ENCODE data around the gene TIMM22.

Gene TIMM22

DNA sequence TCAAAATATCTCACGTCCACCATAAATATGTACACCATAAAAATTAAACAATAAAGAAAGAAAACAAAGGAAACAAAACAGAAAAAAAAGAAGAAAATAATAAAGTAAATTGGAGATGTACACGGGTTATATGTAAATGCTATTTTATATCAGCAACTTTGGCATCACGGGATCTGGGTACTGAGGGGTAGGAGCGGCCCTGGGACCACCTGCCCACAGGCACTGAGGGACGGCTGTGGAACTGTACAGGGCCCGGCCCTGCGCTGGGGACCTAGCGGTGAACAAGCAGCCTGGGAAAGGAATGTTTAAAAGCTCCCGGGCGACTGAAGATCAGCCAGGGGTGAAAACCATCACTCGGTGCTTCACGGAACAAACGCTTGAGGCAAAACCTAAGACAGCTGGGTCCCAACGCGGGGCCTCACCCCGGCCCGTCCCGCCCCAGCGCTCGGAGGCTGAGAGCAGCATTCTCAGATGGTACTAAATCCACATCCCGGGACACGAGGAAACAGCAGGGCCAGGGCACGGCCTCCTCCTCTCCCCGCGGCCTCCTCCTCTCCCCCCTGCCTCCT is 48.6 kb upstream of the TIMM22 start:
- no peaks in the 10 kb centered on the region for H3K36me3 ChIP-seq (ENCODE audit: control insufficient read depth in 2 of 2, insufficient read depth in 1 of 2, low read length in 2 of 2)
- peak overlapping the region; percentile 41; the same call in 1 of the 2 replicates for H3K27ac ChIP-seq (ENCODE audit: extremely low read depth, low read depth, low read length)
- no peaks in the 10 kb centered on the region for H3K9me3 ChIP-seq (ENCODE audit: control insufficient read depth, insufficient read depth, low read depth, low read length)
- peaks cover 9% of the 10 kb centered on the region; the same call in 1 of the 2 replicates for H3K4me1 ChIP-seq (ENCODE audit: control insufficient read depth, insufficient read depth, low read length)
- TF ChIP-seq SP7 (tag by site-specific recombination; IDR thresholded peaks at IDR 0.05) (0 out of 2 replicates have a peak, but pooled peaks have one; percentile 20), ZNF114 (tag by site-specific recombination; IDR thresholded peaks at IDR 0.05) (no peak), ZNF629 (tag by site-specific recombination; IDR thresholded peaks at IDR 0.05) (0 out of 2 replicates have a peak, but pooled peaks have one; percentile 17), ZFP69B (tag by site-specific recombination; IDR thresholded peaks at IDR 0.05) (0 out of 2 replicates have a peak, but pooled peaks have one; percentile 38), ZBTB8A (tag by site-specific recombination; IDR thresholded peaks at IDR 0.05) (no peak), ZNF335 (tag by site-specific recombination; conservative IDR thresholded peaks at IDR 0.05) (0 out of 2 replicates have a peak, but pooled peaks have one; percentile 31), KLF10 (tag by site-specific recombination; IDR thresholded peaks at IDR 0.05) (no peak), ZNF600 (tag by site-specific recombination; IDR thresholded peaks at IDR 0.05) (0 out of 2 replicates have a peak, but pooled peaks have one; percentile 21), ZNF791 (tag by site-specific recombination; IDR thresholded peaks at IDR 0.05) (no peak)
- TF ChIP-seq, protein P1, sequence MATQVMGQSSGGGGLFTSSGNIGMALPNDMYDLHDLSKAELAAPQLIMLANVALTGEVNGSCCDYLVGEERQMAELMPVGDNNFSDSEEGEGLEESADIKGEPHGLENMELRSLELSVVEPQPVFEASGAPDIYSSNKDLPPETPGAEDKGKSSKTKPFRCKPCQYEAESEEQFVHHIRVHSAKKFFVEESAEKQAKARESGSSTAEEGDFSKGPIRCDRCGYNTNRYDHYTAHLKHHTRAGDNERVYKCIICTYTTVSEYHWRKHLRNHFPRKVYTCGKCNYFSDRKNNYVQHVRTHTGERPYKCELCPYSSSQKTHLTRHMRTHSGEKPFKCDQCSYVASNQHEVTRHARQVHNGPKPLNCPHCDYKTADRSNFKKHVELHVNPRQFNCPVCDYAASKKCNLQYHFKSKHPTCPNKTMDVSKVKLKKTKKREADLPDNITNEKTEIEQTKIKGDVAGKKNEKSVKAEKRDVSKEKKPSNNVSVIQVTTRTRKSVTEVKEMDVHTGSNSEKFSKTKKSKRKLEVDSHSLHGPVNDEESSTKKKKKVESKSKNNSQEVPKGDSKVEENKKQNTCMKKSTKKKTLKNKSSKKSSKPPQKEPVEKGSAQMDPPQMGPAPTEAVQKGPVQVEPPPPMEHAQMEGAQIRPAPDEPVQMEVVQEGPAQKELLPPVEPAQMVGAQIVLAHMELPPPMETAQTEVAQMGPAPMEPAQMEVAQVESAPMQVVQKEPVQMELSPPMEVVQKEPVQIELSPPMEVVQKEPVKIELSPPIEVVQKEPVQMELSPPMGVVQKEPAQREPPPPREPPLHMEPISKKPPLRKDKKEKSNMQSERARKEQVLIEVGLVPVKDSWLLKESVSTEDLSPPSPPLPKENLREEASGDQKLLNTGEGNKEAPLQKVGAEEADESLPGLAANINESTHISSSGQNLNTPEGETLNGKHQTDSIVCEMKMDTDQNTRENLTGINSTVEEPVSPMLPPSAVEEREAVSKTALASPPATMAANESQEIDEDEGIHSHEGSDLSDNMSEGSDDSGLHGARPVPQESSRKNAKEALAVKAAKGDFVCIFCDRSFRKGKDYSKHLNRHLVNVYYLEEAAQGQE (tag by site-specific recombination; IDR thresholded peaks at IDR 0.05), result no peak
- TF ChIP-seq, protein P2, sequence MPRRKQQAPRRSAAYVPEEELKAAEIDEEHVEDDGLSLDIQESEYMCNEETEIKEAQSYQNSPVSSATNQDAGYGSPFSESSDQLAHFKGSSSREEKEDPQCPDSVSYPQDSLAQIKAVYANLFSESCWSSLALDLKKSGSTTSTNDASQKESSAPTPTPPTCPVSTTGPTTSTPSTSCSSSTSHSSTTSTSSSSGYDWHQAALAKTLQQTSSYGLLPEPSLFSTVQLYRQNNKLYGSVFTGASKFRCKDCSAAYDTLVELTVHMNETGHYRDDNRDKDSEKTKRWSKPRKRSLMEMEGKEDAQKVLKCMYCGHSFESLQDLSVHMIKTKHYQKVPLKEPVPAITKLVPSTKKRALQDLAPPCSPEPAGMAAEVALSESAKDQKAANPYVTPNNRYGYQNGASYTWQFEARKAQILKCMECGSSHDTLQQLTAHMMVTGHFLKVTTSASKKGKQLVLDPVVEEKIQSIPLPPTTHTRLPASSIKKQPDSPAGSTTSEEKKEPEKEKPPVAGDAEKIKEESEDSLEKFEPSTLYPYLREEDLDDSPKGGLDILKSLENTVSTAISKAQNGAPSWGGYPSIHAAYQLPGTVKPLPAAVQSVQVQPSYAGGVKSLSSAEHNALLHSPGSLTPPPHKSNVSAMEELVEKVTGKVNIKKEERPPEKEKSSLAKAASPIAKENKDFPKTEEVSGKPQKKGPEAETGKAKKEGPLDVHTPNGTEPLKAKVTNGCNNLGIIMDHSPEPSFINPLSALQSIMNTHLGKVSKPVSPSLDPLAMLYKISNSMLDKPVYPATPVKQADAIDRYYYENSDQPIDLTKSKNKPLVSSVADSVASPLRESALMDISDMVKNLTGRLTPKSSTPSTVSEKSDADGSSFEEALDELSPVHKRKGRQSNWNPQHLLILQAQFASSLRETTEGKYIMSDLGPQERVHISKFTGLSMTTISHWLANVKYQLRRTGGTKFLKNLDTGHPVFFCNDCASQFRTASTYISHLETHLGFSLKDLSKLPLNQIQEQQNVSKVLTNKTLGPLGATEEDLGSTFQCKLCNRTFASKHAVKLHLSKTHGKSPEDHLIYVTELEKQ (tag by site-specific recombination; IDR thresholded peaks at IDR 0.05; ENCODE audit: borderline replicate concordance), result no peak
- H3K4me3 ChIP-seq (ENCODE audit: low read depth, low read length), result no peak overlapping the region
- ChIA-PET POLR2A (interaction anchor here (0.6 to 2.3 kb wide), 3 partner anchors 20 to 49 kb away, joined by 3 to 6 read pairs (median 3); no protein-coding TSS in a partner anchor), CTCF (no interaction called here)

DNA sequence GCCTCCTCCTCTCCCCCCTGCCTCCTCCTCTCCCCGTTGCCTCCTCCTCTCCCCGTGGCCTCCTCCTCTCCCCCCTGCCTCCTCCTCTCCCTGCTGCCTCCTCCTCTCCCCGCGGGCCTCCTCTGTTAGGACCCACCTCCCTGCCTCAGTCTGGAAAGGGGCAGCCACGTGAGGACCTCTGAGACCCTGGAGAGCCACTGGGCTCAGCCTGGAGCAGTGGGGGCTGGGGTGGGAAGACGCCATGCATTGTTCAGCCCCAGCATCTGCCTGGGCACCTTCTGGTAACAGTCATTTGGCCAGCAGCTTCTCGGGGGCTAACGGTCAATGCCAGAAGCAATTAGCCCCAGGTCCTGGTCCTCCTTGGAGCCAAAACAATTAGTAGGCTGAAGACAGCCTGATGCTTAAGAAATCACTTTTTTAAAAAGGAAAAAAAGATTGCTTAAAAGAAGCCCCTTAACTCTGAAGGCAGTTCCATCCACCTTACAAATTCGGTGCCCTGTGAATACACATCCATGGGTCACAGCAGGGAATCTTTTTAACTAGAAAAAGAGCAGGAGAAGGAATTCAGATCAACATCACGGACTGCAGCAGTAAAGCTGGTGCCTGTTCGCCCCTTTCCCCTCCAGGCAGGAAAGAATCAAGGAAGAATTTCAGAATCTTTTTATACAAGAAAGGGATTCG is 47.2 kb upstream of the TIMM22 start:
- H3K9me3 ChIP-seq (ENCODE audit: control insufficient read depth, insufficient read depth, low read depth, low read length), result no peaks in the 10 kb centered on the region
- ChIA-PET CTCF (interaction anchor here (0.6 to 2.3 kb wide), 7 partner anchors 18 to 154 kb away, joined by 3 to 13 read pairs (median 4); no protein-coding TSS in a partner anchor), POLR2A (interaction anchor here (0.8 kb wide), 1 partner anchor 21 kb away, joined by 3 read pairs; no protein-coding TSS in a partner anchor)
- H3K36me3 ChIP-seq (ENCODE audit: control insufficient read depth in 2 of 2, insufficient read depth in 1 of 2, low read length in 2 of 2), result no peaks in the 10 kb centered on the region
- no peak overlapping the region for H3K4me3 ChIP-seq (ENCODE audit: low read depth, low read length)
- H3K27ac ChIP-seq (ENCODE audit: extremely low read depth, low read depth, low read length), result no peak overlapping the region
- H3K4me1 ChIP-seq (ENCODE audit: control insufficient read depth, insufficient read depth, low read length), result peaks cover 12% of the 10 kb centered on the region
- TF ChIP-seq, protein P3, sequence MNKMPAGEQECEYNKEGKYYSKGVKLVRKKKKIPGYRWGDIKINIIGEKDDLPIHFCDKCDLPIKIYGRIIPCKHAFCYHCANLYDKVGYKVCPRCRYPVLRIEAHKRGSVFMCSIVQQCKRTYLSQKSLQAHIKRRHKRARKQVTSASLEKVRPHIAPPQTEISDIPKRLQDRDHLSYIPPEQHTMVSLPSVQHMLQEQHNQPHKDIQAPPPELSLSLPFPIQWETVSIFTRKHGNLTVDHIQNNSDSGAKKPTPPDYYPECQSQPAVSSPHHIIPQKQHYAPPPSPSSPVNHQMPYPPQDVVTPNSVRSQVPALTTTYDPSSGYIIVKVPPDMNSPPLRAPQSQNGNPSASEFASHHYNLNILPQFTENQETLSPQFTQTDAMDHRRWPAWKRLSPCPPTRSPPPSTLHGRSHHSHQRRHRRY (tag by site-specific recombination; IDR thresholded peaks at IDR 0.05), result no peak
- TF ChIP-seq, protein P4, sequence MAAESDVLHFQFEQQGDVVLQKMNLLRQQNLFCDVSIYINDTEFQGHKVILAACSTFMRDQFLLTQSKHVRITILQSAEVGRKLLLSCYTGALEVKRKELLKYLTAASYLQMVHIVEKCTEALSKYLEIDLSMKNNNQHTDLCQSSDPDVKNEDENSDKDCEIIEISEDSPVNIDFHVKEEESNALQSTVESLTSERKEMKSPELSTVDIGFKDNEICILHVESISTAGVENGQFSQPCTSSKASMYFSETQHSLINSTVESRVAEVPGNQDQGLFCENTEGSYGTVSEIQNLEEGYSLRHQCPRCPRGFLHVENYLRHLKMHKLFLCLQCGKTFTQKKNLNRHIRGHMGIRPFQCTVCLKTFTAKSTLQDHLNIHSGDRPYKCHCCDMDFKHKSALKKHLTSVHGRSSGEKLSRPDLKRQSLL (tag by site-specific recombination; IDR thresholded peaks at IDR 0.05), result no peak
- TF ChIP-seq, protein P5, sequence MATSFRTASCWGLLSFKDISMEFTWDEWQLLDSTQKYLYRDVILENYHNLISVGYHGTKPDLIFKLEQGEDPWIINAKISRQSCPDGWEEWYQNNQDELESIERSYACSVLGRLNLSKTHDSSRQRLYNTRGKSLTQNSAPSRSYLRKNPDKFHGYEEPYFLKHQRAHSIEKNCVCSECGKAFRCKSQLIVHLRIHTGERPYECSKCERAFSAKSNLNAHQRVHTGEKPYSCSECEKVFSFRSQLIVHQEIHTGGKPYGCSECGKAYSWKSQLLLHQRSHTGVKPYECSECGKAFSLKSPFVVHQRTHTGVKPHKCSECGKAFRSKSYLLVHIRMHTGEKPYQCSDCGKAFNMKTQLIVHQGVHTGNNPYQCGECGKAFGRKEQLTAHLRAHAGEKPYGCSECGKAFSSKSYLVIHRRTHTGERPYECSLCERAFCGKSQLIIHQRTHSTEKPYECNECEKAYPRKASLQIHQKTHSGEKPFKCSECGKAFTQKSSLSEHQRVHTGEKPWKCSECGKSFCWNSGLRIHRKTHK (tag by site-specific recombination; IDR thresholded peaks at IDR 0.05), result no peak
- no peak for TF ChIP-seq IKZF3 (tag by site-specific recombination; IDR thresholded peaks at IDR 0.05)
- TF ChIP-seq ZNF248 (tag by site-specific recombination; IDR thresholded peaks at IDR 0.05), result no peak
- TF ChIP-seq ZNF335 (tag by site-specific recombination; conservative IDR thresholded peaks at IDR 0.05), result peak; percentile 48
- TF ChIP-seq ZFP41 (tag by site-specific recombination; IDR thresholded peaks at IDR 0.05; ENCODE audit: borderline replicate concordance), result no peak
- TF ChIP-seq, protein P6, sequence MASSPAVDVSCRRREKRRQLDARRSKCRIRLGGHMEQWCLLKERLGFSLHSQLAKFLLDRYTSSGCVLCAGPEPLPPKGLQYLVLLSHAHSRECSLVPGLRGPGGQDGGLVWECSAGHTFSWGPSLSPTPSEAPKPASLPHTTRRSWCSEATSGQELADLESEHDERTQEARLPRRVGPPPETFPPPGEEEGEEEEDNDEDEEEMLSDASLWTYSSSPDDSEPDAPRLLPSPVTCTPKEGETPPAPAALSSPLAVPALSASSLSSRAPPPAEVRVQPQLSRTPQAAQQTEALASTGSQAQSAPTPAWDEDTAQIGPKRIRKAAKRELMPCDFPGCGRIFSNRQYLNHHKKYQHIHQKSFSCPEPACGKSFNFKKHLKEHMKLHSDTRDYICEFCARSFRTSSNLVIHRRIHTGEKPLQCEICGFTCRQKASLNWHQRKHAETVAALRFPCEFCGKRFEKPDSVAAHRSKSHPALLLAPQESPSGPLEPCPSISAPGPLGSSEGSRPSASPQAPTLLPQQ (tag by site-specific recombination; IDR thresholded peaks at IDR 0.05), result no peak
- 0 out of 2 replicates have a peak, but pooled peaks have one; percentile 41 for TF ChIP-seq WT1 (tag by site-specific recombination; IDR thresholded peaks at IDR 0.05)
- no peak for TF ChIP-seq ZNF114 (tag by site-specific recombination; IDR thresholded peaks at IDR 0.05)
- peak; percentile 75 for TF ChIP-seq ZNF341 (tag by site-specific recombination; IDR thresholded peaks at IDR 0.05; ENCODE audit: low read depth)

All from HEK293 (cell line).